Loucy (cell line): ENCODE measurements around the gene IFNW1.

Experiments used
- H2AFZ ChIP-seq: fragments of 200-600 bp; sonication (generic); 2 replicates; pipeline ENCODE4 v1.6.0; 2016; ENCODE audit warnings: antibody characterized with exemption, mild to moderate bottlenecking, low read length, moderate library complexity
- H3F3A ChIP-seq: fragments of 200-600 bp; 2 replicates; pipeline ENCODE4 v1.6.0; 2016; ENCODE audit warnings: antibody characterized with exemption, low read depth, mild to moderate bottlenecking
- H3K27me3 ChIP-seq: fragments of 200-600 bp; sonication (generic); 2 replicates; pipeline ENCODE4 v1.6.1; 2014; ENCODE audit warnings: low read length, mild to moderate bottlenecking; ENCODE audit not compliant: insufficient read depth, poor library complexity, severe bottlenecking
- H3K36me3 ChIP-seq: fragments of 200-600 bp; sonication (generic); 2 replicates; pipeline ENCODE4 v1.6.1; 2016; ENCODE audit warnings: low read length; ENCODE audit not compliant: insufficient read depth
- H3K4me1 ChIP-seq: fragments of 200-600 bp; sonication (generic); 2 replicates; pipeline ENCODE4 v1.5.1; 2014; ENCODE audit warnings: low read length, mild to moderate bottlenecking; ENCODE audit not compliant: insufficient read depth, poor library complexity, severe bottlenecking
- H3K4me2 ChIP-seq: fragments of 200-600 bp; sonication (generic); 2 replicates; pipeline ENCODE4 v1.6.0; 2014; ENCODE audit warnings: antibody characterized with exemption, low read length, low read depth, mild to moderate bottlenecking; ENCODE audit not compliant: poor library complexity, severe bottlenecking
- H3K4me3 ChIP-seq: fragments of 200-600 bp; sonication (generic); 2 replicates; pipeline ENCODE4 v1.5.1; 2014; ENCODE audit warnings: low read length, mild to moderate bottlenecking, mixed read lengths; ENCODE audit not compliant: poor library complexity, severe bottlenecking
- H3K79me2 ChIP-seq: fragments of 200-600 bp; sonication (generic); 2 replicates; pipeline ENCODE4 v1.6.1; 2014; ENCODE audit warnings: low read length; ENCODE audit not compliant: insufficient read depth
- H3K9ac ChIP-seq: fragments of 200-600 bp; sonication (generic); 2 replicates; pipeline ENCODE4 v1.6.0; 2014; ENCODE audit warnings: mild to moderate bottlenecking, low read depth, low read length, moderate library complexity; ENCODE audit not compliant: poor library complexity, severe bottlenecking
- H3K9me2 ChIP-seq: fragments of 200-600 bp; sonication (generic); replicated peaks from 2 replicates; pipeline ENCODE4 v1.6.1; 2016; ENCODE audit warnings: low read depth, low read length, mixed read lengths
- H3K9me3 ChIP-seq: fragments of 200-600 bp; sonication (generic); 2 replicates; pipeline ENCODE4 v1.6.1; 2014; ENCODE audit warnings: mild to moderate bottlenecking, antibody characterized with exemption, low read length, low read depth; ENCODE audit not compliant: insufficient read depth
- H4K20me1 ChIP-seq: fragments of 200-600 bp; sonication (generic); 2 replicates; pipeline ENCODE4 v1.6.0; 2014; ENCODE audit warnings: antibody characterized with exemption, low read length, mild to moderate bottlenecking; ENCODE audit not compliant: insufficient read depth, poor library complexity, severe bottlenecking
- CTCF ChIP-seq: fragments of 200-600 bp; sonication (generic); conservative IDR thresholded peaks from 2 replicates; pipeline ENCODE4 v1.5.1; 2014; ENCODE audit warnings: mild to moderate bottlenecking, antibody characterized with exemption, low read length
- EZH2phosphoT487 ChIP-seq: fragments of 200-600 bp; IDR thresholded peaks from 2 replicates; pipeline ENCODE4 v1.6.1; 2018; ENCODE audit warnings: antibody characterized with exemption, mild to moderate bottlenecking, moderate library complexity, borderline replicate concordance

IFNW1 gene

GRCh38 chr9:21095561-21095960 is 46.1 kb downstream of the IFNW1 start:
- TF ChIP-seq EZH2phosphoT487: no peak
- TF ChIP-seq CTCF: no peak
- no peaks in the 10 kb centered on the region for H3K9me3 ChIP-seq
- no peaks in the 10 kb centered on the region for H3K9me2 ChIP-seq
- H4K20me1 ChIP-seq: no peaks in the 10 kb centered on the region
- peaks cover 70% of the 10 kb centered on the region for H3K4me1 ChIP-seq
- no peaks in the 10 kb centered on the region for H3K79me2 ChIP-seq
- peak overlapping the region; percentile 81 for H2AFZ ChIP-seq
- no peaks in the 10 kb centered on the region for H3K27me3 ChIP-seq
- H3K36me3 ChIP-seq: no peaks in the 10 kb centered on the region
- H3K4me3 ChIP-seq: peak overlapping the region; percentile 69
- H3K9ac ChIP-seq: peak overlapping the region; percentile 72
- no peaks in the 10 kb centered on the region for H3F3A ChIP-seq
- H3K4me2 ChIP-seq: peak overlapping the region; percentile 87
